HUDEP-2 (cell line): ENCODE results near the gene PSIP1.

ENCODE experiments used
- DNase-seq, 76 experiments: peaks; one replicate each; lab custom pipeline; 2025; ENCODE audit not compliant: unreplicated experiment in 76 of 76; lab: John Stamatoyannopoulos, UW

Gene PSIP1

DNA sequence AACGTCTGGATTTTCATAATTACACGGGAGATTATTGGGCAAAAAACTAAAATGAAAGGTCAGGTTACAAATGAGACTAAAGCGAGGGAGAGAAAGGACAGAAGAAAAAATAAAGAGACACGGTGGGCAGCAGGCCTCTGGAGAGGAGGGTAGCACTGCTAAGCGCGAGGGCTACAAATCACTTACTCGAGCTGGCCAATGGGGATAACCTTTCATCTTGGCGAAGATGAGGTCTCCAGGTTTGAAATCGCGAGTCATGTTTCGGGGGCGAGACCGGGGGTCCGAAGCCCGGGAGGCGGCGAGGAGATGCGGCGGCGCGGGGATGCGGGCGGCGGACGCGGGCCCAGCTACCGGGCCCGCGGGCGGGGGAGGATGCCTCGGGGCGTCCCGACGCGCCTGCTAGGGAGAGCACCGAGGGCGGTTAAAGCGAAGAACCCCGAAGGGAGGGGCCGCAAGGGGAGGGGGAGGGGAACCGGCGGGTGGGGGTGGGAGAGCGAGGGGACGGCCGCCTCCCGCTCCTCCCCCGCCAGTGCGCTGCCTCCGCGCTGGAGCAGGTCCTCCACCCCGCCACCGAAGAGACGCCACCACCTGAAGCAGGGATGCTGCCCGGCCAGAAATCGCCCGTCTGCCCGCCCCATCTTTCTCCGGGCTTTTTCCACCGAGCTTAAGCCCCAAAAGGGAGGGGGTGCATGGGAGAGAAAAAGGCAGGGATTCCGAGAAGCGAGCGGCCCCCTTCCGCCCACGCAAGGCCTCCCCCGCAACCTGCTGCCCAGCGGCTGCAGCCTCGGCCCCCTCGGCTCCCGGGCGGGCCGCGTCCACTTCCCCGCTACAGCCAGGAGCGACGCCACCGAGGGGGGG, 610 bp downstream of the PSIP1 start:
- peak in 45 of 76 experiments; percentile 7 to 70 (median 47) for DNase-seq

DNA sequence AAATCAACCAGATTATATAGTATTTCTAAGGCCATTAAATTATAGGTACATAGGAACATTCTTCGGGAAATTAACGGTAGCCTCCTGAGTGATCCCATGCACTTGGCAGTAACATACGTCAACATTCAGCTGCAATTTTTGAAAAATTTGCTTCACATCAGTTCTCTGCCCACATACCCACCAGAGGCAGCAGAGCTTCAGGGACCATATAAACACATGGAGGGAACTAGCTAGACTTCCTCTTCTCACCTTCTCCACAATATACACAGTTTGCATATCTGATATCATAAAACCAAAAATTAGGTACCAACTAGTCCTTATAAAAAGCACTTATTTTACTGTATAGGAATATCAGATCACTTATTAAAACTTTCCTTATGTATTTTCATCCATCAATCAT, 4.8 kb downstream of the PSIP1 start:
- no peak for DNase-seq

DNA sequence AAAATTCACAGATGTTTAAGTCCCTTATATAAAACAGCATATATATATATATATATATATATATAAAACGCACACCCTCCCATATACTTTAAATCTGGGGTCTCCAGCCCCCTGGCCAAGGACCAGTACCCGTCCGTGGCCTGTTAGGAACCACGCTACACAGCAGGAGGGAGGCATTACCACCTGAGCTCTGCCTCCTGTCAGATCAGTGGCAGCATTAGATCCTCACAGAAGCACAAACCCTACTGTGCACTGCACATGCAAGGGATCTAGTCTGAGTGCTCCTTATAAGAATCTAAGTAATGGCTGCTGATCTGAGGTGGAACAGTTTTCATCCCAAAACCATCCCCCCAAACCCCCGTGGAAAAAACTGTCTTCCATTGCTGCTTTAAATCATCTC, 9.0 kb downstream of the PSIP1 start:
- no peak for DNase-seq

DNA sequence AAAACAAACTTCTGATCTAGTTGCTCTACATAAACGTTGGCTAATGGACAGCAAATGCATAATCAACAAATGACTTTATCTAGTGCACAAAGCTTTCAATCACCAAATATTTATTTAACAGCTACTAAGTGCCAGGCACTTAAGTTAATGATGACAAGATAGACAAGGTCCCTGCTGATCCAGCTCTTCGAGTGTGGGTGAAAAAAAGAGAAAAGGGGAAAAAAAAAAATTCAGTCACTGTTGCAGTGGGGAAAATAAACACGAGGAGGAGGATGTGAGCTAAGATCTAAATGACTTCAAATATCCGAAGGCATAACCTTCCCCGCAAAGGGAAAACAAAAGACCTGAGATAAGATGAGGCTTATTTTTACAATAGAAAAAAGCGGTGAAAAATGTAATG, 9.6 kb downstream of the PSIP1 start:
- DNase-seq: no peak

DNA sequence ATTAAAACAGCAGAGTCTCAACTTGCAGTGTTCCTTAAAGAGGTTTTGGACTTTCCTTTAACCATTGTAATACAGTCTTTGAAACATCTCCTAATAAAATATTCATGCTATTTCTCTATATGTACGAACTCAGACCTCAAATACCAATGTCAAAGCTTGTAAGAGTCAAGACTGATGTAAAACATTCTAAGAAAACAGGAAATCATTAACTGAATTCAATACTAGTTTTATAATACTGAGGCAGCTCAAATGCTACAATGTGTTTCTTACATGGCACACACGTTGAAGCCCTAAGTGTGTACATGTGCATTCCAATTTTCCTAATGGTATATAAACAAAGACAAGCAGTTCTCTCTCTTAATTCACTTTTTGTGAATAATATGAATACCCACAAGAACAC, 11.6 kb downstream of the PSIP1 start:
- no peak for DNase-seq

DNA sequence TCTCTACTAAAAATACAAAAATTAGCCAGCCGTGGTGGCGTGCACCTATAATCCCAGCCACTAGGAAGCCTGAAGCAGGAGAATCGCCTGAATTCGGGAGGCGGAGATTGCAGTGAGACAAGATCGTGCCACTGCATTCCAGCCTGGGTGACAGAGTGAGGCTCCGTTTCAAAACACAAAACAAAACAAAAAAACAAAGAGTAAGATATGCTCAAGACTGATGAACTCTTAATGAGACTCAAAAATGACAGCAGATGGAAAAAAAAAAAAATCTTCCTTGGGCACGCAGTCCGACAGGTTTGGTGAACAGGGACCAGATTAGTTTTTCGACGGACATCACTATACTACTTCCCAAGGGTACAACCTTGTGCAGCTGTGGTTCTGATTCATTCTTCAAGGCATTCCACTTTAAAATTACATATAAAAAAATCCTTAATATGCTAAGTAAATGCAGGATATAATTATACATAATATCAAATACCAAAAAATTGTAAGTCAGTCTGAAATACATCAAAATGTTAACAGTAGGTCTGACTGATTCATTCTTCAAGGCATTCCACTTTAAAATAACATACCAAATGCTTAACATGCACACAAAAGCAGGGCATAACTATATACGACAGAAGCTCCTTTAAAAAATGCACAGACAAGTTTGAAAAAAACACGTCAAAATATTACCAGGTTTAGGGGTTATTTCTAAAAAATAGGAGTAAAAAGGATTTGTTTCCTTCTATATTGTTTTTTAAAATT, 12.3 kb downstream of the PSIP1 start:
- no peak for DNase-seq

DNA sequence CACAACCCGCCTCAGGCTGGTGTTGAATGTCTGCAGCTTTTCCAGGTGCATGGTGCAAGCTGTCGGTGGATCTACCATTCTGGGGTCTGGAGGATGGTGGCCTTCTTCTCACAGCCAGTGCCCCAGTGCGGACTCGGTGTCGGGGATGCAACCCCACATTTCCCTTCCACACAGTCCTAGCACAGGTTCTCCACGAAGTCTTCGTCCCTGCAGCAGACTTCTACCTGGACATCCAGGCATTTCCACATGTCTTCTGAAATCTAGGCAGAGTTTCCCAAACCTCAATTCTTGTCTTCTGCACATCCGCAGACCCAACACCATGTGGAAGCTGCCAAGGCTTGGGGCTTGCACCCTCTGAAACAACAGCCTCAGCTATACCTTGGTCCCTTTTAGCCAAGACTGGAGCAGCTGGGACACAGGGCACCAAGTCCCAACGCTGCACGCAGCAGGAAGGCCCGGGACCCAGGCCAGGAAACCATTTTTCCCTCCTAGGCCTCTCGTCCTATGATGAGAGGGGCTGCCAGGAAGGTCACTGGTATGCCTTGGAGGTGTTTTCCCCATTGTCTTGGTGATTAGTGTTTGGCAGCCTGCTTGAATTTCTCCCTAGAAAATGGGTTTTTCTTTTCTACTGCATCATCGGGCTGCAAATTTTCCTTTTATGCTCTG, 18.2 kb downstream of the PSIP1 start:
- DNase-seq: no peak

DNA sequence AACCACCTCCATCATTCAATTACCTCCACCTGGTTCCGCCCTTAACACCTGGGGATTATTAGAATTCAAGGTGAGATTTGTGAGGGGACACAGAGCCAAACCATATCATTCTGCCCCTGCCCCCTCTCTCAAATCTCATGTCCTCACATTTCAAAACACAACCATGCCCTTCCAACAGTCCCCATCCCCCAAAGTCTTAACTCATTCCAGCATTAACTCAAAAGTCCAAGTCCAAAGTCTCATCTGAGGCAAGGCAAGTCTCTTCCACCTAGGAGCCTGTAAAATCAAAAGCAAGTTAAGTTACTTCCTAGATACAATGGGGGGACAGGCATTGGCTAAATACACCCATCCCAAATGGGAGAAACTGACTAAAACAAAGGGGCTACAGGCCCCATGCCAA, 18.8 kb downstream of the PSIP1 start:
- no peak for DNase-seq

DNA sequence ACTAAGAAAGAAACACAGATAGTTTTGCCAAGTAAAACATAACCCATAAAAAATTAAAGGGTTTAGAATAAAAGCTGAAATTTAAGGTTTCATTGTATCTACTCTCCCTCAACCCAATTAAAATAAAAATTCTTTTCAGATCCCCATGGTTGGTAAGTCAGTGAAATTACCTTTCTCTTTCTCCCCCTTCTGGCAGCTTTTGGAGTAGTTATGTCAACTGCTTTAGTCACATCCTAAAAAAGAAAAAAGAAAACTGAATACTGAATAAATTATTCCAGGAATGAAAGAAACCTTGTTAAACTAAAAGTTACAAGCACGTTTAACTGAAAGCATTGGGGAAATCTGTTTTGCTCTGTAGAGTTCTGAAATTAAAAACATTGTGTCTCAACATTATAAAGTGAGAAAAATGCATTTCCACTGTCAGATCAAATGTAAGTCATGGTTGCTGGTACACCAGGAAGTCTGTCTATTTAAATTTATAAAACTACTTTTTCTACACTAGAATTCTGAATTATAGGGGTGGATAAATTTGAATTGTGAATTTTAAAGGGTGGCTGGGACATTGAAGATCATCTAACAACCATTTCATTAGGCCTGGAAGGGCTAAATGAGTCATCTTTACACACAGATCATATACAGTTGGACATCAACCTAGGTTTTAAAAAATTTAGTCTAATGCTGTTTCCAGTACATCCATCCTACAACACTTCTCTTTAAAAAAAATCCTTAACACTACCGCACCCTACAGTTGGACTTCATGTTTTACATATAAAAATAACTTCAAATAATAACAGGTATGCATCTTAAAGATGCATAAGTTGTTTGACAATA, 24.7 kb downstream of the PSIP1 start:
- peak in 6 of 76 experiments; percentile 2 to 16 (median 4) for DNase-seq

DNA sequence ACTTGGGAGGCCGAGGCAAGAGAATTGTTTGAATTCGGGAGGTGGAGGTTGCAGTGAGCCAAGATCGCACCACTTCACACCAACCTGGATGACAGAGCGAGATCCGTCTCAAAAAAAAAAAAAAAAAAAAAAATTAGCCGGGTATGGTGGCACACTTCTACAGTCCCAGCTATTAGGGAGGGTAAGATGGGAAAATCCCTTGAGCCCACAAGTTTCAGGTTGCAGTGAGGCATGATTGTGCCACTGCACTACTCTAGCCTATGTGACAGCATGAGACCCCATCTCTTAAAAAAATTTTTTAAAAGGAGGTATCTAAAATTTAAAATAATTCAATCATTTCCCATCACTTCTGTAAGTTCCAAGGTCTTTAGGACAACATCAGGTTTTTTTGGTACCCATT, 26.0 kb downstream of the PSIP1 start:
- DNase-seq: no peak

DNA sequence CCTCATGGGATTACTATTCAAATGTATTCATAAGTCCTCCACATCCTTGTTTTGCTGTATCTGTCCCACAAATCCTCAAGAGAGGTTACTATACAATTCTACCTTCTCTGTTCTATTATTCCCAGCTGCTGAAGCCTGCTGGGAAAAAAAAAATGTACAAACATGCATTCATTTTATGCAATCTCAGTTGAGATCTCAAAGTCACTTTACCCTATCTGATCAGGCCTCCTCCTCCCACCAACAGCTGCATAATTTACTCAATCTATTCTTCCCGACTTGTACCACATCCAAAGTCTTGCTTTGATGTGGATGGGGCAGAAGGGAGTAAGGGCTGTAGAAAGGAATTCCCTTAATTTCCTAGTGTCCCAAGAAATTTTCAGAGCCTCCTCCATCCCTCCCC, 28.6 kb downstream of the PSIP1 start:
- no peak for DNase-seq

DNA sequence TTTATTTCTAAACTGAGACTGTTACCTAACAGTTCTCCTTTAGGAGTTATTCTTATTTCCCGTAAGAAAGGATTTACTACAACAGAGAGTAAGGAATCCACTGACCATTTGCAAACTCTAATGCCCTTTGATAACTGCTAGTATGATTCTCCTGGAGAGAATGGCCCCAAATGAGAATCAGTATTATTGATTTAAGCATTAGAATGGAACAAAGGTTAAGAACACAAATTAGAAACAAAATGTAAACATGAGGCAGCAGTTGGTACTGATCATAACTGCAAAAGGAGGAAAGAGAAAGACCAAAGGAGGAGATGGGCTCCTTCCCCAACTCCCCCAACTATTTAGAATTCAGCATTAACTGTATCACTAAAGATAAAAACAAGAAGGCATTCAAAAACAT, 30.7 kb downstream of the PSIP1 start:
- no peak for DNase-seq

DNA sequence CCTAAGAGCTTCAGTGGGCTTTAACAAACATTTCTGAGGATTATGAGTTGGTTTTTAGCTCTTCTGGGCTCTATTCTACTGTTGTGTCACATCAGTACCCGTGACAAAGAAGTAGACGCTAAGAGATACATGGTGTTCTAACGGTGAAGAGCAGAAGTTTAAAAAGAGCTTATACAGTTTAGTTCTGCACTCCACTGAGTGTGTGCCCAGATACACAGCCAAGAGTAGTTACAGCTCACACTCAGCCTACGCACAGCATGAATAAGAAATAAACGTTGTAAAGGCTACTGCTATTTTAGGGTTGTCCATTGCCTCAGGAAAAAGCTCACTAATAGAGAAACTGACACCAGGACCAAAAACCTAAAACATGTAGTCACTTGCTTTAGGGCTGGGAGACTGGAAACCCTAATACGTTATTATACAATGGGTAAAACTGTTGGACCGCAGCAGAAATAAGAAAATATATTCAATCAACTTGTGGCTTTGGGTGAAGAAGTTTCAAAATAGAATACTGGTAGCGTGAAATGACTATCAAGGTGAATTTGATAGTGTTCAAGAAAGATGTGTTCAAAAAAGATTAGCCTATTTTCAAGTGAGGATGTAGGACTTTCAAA, 34.7 kb downstream of the PSIP1 start:
- DNase-seq: no peak

DNA sequence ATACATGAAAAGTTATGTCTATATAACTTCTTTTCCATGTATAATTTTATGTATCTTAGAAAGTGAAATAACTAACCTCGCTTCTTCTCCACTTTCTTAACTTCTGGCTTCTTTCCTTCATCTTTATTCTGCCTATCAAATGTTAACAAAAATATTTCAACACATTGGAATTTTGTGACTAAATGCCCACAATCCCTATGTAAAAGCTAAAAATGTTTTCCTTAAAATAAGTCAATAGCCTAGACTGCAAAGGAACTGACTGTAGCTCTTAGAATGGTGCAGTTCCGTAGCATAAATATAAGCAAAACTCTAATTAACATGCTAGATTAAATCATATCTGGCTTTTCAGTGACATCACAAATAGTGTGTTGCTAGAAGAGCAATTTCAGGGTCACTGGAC, 40.9 kb downstream of the PSIP1 start:
- no peak for DNase-seq

DNA sequence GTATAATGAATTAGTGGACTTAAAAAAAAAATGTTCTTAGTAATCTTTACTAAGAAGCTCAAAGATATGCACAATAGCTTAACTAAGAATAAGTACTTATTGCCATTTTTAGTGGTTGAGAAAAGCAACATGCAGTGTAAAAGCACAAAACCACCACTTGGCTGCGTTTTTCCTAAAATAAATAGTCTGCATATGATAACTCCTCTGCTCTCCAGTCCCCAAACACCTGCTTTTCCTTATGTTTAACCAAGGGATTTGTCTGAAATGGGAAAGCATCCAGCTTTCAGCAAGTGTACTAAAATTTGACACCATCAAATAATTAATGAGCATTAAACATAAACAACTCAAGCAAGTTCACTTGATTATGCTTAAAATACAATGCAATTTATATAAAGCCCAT, 41.4 kb downstream of the PSIP1 start:
- DNase-seq: no peak

DNA sequence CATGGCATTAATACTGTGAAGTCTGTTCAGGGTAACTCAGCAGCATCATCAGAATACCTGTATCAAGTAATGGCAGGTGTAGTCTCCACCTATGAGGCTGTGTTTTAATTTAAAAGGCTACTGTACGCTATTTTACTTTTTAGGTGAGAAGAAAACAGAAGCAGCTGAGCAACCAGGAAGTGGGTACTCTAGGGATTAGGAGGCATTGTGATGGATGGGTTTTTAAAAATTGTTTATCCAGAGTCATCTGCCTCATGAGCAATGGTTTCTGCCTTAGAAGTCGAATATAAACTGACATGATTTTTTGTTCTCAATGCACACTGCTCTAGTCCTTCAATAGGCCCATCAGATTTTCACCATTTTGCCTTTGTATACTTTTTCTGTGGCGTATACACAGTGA, 42.6 kb downstream of the PSIP1 start:
- DNase-seq: no peak

DNA sequence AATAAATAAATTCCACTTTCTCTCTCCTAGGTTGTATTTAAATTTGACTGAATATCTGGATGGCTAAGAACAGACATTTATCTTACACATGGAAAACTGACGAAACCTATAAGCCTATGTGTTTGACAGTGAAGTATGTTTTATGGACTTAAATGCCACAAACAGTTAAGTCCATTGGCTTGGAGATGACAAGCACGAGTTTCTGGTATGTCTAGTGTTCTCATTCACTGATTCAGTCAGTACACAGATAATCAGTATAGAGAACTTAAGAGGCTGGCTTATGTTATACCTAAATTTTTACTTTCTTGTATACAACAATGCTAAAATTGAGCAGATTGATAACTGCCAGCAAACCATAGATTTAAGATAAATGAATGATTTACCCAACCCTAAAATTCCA, 49.2 kb downstream of the PSIP1 start:
- DNase-seq: no peak

DNA sequence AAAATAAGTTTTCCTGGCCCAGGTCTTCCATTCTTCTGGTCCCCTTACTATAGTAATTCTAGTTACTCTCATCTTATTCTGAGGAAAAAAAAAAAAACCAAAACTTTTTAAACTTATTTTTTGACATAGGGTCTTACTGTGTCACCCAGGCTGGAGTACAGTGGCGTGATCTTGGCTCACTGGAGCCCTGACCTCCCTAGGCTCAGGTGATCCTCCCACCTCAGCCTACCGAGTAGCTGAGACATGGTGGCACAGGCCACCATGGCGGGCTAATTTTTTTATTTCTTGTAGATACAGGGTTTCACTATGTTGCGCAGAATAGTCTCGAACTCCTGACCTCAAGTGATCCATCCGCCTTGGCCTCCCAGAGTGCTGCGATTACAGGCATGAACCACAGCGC, 49.7 kb downstream of the PSIP1 start:
- no peak for DNase-seq

DNA sequence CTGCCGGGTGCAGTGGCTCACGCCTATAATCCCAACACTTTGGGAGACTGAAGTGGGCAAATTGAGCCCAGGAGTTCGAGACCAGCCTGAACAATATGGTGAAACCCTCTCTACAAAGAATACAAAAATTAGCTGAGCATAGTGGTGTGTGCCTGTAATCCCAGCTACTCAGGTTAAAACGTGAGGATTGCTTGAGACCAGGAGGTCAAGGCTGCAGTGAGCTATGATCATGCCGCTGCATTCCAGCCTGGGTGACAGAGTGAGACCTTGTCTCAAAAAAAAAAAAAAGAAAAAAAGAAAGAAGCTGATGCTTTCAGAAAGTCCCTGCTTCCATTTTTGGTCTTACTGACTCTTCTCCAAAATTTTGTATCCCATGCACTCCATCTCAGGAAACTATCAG, 56.8 kb downstream of the PSIP1 start:
- no peak for DNase-seq

DNA sequence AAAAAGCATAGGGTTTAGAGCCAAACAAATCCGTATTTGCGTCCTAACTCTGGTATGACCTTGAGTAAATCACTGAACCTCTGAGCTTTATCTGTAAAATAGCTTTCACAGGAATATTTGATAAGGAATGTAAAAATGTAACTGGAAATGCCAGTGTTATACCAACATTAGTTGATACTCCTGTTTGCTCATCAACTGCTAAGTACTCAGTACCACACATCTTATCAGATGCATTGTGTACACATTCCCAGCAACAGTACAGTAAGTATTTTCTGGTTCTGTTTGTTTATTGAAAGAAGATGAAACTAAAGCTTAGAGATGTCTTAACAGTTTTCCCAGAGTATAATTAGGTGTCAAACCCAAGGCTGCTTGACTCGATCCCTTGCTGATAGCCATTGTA, 66.6 kb downstream of the PSIP1 start:
- no peak for DNase-seq
